Tibial nerve (tissue), 3 donors: ENCODE measurements around the gene TMEM156.

Experiments used
- CTCF ChIP-seq, 5 experiments: fragments of 200-600 bp in 3 of 5; fragments of 450-650 bp in 2 of 5; sonication (generic) in 3 of 5; IDR thresholded peaks; one replicate each; pipeline ENCODE4 v1.5.1; 2016 to 2019; ENCODE audit warnings: antibody characterized with exemption in 5 of 5, mild to moderate bottlenecking in 3 of 5, moderate library complexity in 2 of 5
- POLR2A ChIP-seq, 2 donors: fragments of 450-650 bp; IDR thresholded peaks; one replicate each; pipeline ENCODE4 v1.6.1; 2017; ENCODE audit warnings: antibody characterized with exemption in 2 of 2, mild to moderate bottlenecking in 2 of 2, moderate library complexity in 2 of 2

- TF ChIP-seq CTCF (IDR thresholded peaks at IDR 0.05) (no peak), POLR2A (IDR thresholded peaks at IDR 0.05) (no peak)
These were observed 80.2 kb downstream of the TMEM156 start for GRCh38 chr4:38952017-38952416.
